Right cardiac atrium (tissue), 5 donors: ENCODE measurements around the gene ANKRD44. TPM values are rescaled to one million over a fixed set of nuclear protein-coding genes. Genes with fewer than 3 reads are reported as not detected.

Experiments used
- ATAC-seq, 2 donors: fragments of 200-7000 bp; cut with Tn5 transposase; one replicate each; pipeline versions ENCODE4 v1.8.0 to v1.9.1; 2020; ENCODE audit warnings: moderate library complexity in 2 of 2, mild to moderate bottlenecking in 1 of 2
- DNase-seq, 3 donors: peaks; one replicate each; pipeline ENCODE4 v3.0.0-alpha.2; 2020
- H3K27ac ChIP-seq: one replicate; pipeline ENCODE4 v1.5.1; 2013; ENCODE audit warnings: mild to moderate bottlenecking, low read length, control low read depth, moderate library complexity
- H3K27me3 ChIP-seq: one replicate; pipeline ENCODE4 v1.6.1; 2013; ENCODE audit not compliant: control insufficient read depth, insufficient read depth
- H3K4me1 ChIP-seq: one replicate; pipeline ENCODE4 v1.6.1; 2013; ENCODE audit warnings: low read length; ENCODE audit not compliant: control insufficient read depth, insufficient read depth
- H3K4me3 ChIP-seq: one replicate; pipeline ENCODE4 v1.5.1; 2013; ENCODE audit warnings: low read length, control low read depth
- H3K9me3 ChIP-seq: one replicate; pipeline ENCODE4 v1.6.1; 2013; ENCODE audit warnings: low read length; ENCODE audit not compliant: control insufficient read depth
- WGBS: extraction: QIAGEN DNeasy Blood & Tissue Kit; methylation state at CpG from one replicate; pipeline ENCODE4 v1.1.7; 2013; 5-methylcytosine and 5-hydroxymethylcytosine counted together
- intact Hi-C, 4 donors: fragments of 100-400 bp; cut with DNase I; formaldehyde crosslinking; loops; one replicate each; pipeline versions ENCODE4 v1.11.0 to v1.14.0; 2022 to 2023
- polyA plus RNA-seq: library from polyadenylated mRNA; stranded (reverse); fragments of 200-250 nt; gene quantifications from one replicate; pipeline ENCODE4 v1.2.3, GENCODE V29; 2013
- total RNA-seq, 4 donors: library from RNA; stranded (reverse); fragmentation: NEBNext Ultra II Directional; extraction: Animal tissue kit (Norgen Biotek cat#: 25700); gene quantifications; one replicate each; pipeline ENCODE4 v1.2.1, GENCODE V29; 2021
- donor health status: healthy with polysubstance abuse.
- donor health status: DM: no; HTN: yes; CAD: no.
- donor health status: DM: no; HTN: no; CAD: no.
- donor health status: DM: no; HTN: yes; CAD: no; lungs with severe emphysema.
- donor health status: DM: yes; HTN: yes; CAD: no.

The ANKRD44 gene
- total and polyA plus RNA-seq, 5 donors, result 4.8 to 18.8 (median 14.3) TPM

- no peak for ATAC-seq
- WGBS, result 79% methylated on average over 7 of the region's 7 CpGs
- no peak for DNase-seq
- Histone ChIP-seq H3K4me1 (peaks cover 2% of the 10 kb centered on the region), H3K27me3 (no peaks in the 10 kb centered on the region), H3K4me3 (no peak overlapping the region), H3K27ac (no peak overlapping the region), H3K9me3 (no peaks in the 10 kb centered on the region)
- intact Hi-C loops, result no loop called here
Measured at GRCh38 chr2:197236816-197237215, 73.8 kb downstream of the ANKRD44 start.

GRCh38 chr2:197236159-197236558 is 74.4 kb downstream of the ANKRD44 start:
- Histone ChIP-seq H3K27me3 (no peaks in the 10 kb centered on the region), H3K27ac (no peak overlapping the region), H3K4me1 (peaks cover 2% of the 10 kb centered on the region), H3K4me3 (no peak overlapping the region), H3K9me3 (no peaks in the 10 kb centered on the region)
- no peak for ATAC-seq
- 96% methylated on average over 2 of the region's 2 CpGs for WGBS
- intact Hi-C loops, result no loop called here
- no peak for DNase-seq

- DNase-seq (no peak), ATAC-seq (no peak)
- Histone ChIP-seq H3K27me3 (no peaks in the 10 kb centered on the region), H3K4me1 (peaks cover 2% of the 10 kb centered on the region), H3K9me3 (no peaks in the 10 kb centered on the region), H3K4me3 (no peak overlapping the region), H3K27ac (no peak overlapping the region)
- WGBS, result 91% methylated on average over 3 of the region's 3 CpGs
- intact Hi-C loops, result no loop called here
Measured at GRCh38 chr2:197235711-197236110, 74.9 kb downstream of the ANKRD44 start.

- H3K27me3 ChIP-seq, result no peaks in the 10 kb centered on the region
- ATAC-seq (no peak), DNase-seq (no peak)
- WGBS, result 96% methylated on average over 4 of the region's 4 CpGs
- H3K4me1 ChIP-seq, result peaks cover 2% of the 10 kb centered on the region
- H3K4me3 ChIP-seq, result no peak overlapping the region
- H3K27ac ChIP-seq, result no peak overlapping the region
- intact Hi-C loops, result no loop called here
- no peaks in the 10 kb centered on the region for H3K9me3 ChIP-seq
Measured at GRCh38 chr2:197234671-197235191, 75.8 kb downstream of the ANKRD44 start.

GRCh38 chr2:197233473-197233872 is 77.1 kb downstream of the ANKRD44 start:
- intact Hi-C loops, result no loop called here
- Histone ChIP-seq H3K9me3 (no peaks in the 10 kb centered on the region), H3K27ac (no peak overlapping the region), H3K4me3 (no peak overlapping the region), H3K4me1 (peaks cover 2% of the 10 kb centered on the region), H3K27me3 (no peaks in the 10 kb centered on the region)
- no peak for DNase-seq
- ATAC-seq, result no peak

- over 99% methylated on average over 2 of the region's 2 CpGs for WGBS
- DNase-seq, result no peak
- Histone ChIP-seq H3K27me3 (no peaks in the 10 kb centered on the region), H3K4me3 (no peak overlapping the region), H3K9me3 (no peaks in the 10 kb centered on the region), H3K27ac (no peak overlapping the region), H3K4me1 (peaks cover 2% of the 10 kb centered on the region)
- no peak for ATAC-seq
- intact Hi-C loops, result no loop called here
Measured at GRCh38 chr2:197232010-197232409, 78.6 kb downstream of the ANKRD44 start.

GRCh38 chr2:197229509-197230443 is 80.8 kb downstream of the ANKRD44 start:
- WGBS, result 50% methylated on average over 4 of the region's 4 CpGs
- intact Hi-C loops, result no loop called here
- ATAC-seq (peak; percentile 71 to 74), DNase-seq (no peak)
- no peak overlapping the region for H3K4me3 ChIP-seq
- no peaks in the 10 kb centered on the region for H3K27me3 ChIP-seq
- no peaks in the 10 kb centered on the region for H3K9me3 ChIP-seq
- H3K4me1 ChIP-seq, result peaks cover 2% of the 10 kb centered on the region
- H3K27ac ChIP-seq, result no peak overlapping the region

GRCh38 chr2:197223451-197223850 is 87.1 kb downstream of the ANKRD44 start:
- intact Hi-C loops, result no loop called here
- no peak overlapping the region for H3K4me3 ChIP-seq
- WGBS, result 90% methylated on average over 2 of the region's 2 CpGs
- DNase-seq (no peak), ATAC-seq (no peak)
- H3K27ac ChIP-seq, result no peak overlapping the region
- H3K4me1 ChIP-seq, result no peaks in the 10 kb centered on the region
- no peaks in the 10 kb centered on the region for H3K9me3 ChIP-seq
- H3K27me3 ChIP-seq, result no peaks in the 10 kb centered on the region

- no peak overlapping the region for H3K27ac ChIP-seq
- DNase-seq, result no peak
- intact Hi-C loops, result no loop called here
- no peak overlapping the region for H3K4me3 ChIP-seq
- WGBS, result 54% methylated on average over 4 of the region's 4 CpGs
- H3K27me3 ChIP-seq, result no peaks in the 10 kb centered on the region
- H3K4me1 ChIP-seq, result peaks cover 2% of the 10 kb centered on the region
- ATAC-seq, result no peak
- H3K9me3 ChIP-seq, result no peaks in the 10 kb centered on the region
Measured at GRCh38 chr2:197219636-197220035, 90.9 kb downstream of the ANKRD44 start.

- Histone ChIP-seq H3K9me3 (no peaks in the 10 kb centered on the region), H3K27ac (no peak overlapping the region), H3K4me3 (no peak overlapping the region), H3K27me3 (no peaks in the 10 kb centered on the region), H3K4me1 (peaks cover 2% of the 10 kb centered on the region)
- ATAC-seq (no peak), DNase-seq (no peak)
- WGBS, result 83% methylated on average over 2 of the region's 2 CpGs
- intact Hi-C loops, result no loop called here
Measured at GRCh38 chr2:197217541-197217940, 93.0 kb downstream of the ANKRD44 start.

- Histone ChIP-seq H3K9me3 (no peaks in the 10 kb centered on the region), H3K27me3 (no peaks in the 10 kb centered on the region), H3K4me1 (peaks cover 8% of the 10 kb centered on the region), H3K27ac (no peak overlapping the region), H3K4me3 (no peak overlapping the region)
- ATAC-seq (peak in 1 of 2 donors; percentile 43), DNase-seq (no peak)
- 35% methylated on average over 5 of the region's 5 CpGs for WGBS
- intact Hi-C loops, result no loop called here
Measured at GRCh38 chr2:197216361-197216979, 94.1 kb downstream of the ANKRD44 start.
